ENCODE measurements around the gene LEKR1.

Gene LEKR1

DNA sequence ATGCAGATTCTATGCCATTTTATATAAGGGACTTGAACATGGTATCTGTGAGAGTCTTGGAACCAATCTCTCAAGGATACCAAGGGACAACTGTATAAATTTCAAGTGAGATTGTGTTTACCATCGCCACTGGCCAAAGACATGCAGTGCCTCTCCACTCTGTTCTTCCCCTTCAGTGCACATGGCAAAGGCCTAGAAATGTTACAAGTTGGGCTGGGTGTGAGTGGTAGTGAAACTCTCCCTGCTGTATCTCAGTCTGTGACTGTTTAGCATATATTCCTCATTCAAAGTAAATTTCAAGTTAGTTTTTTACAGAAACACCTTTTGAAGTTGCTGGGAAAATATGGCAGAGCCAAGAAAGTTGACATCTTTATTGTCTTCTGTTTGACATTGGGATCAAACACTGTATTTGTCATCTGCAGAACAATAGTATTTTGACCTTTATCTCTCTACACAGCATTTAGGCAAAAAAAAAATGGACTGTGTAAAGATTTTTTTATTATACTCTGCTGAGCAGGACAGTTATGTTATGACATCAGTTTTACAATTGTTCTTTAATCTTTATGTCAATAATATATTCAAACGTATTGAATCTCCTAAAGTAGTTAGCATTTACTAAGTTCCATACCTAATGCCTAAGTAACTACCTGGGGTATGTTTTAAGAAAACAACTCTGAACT, 232.4 kb downstream of the LEKR1 start:
- DNase-seq (ENCODE audit: low spot score), result no peak

DNA sequence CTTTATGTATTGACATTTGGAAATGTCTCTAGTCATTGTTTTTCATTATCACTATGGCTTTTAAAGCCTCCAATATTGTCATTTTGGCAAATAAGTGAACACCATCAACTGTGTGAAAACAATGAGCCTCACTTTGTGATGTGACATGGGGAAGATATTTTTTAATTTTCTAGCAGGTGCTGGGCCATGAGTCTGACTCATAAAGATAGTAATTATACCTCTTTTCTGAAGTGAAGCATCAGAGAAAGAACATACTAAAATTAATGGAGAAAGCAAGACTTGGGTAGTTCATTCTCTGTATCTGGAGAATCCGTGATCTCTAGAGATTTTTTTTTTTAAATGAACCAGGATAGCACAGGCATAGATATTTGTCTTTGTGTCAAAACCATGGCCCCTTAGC, 233.0 kb downstream of the LEKR1 start:
- DNase-seq (ENCODE audit: low spot score), result no peak

DNA sequence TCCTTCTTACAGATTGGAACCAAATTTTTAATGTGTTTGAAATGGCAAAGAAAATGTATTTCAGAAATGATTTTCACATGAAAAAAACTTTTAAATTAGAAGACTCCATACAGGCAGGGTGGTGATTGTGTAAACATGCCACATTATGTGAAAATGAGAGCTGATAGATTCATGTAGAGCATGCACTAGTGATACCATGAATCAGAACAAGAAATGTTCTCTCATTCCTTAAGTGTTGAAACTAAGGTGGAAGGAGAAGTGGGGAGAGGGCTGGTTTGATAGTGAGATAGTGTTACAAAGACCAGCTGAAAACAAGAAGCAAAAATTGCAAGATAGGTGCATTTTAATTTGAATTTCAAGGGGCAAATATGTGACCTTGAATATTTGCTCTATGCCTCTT, 233.5 kb downstream of the LEKR1 start:
- no peak for DNase-seq (ENCODE audit: low spot score)

DNA sequence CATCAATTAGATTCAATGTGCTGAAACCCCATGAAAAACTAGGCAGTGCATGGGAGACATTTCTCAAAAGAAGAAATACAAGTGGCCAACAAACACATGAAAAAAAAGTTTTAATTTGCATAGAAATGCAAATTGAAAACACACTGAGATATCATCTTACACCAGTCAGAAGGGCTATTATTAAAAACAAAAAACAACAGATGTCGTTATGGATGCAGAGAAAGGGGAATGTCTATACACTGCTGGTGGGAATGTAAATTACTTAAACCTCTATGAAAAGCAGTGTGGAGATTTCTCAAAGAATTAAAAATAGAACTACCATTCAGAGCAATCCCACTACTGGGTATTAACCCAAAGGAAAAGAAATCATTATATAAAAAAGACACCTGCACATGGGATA, 235.1 kb downstream of the LEKR1 start:
- DNase-seq (ENCODE audit: low spot score), result no peak

DNA sequence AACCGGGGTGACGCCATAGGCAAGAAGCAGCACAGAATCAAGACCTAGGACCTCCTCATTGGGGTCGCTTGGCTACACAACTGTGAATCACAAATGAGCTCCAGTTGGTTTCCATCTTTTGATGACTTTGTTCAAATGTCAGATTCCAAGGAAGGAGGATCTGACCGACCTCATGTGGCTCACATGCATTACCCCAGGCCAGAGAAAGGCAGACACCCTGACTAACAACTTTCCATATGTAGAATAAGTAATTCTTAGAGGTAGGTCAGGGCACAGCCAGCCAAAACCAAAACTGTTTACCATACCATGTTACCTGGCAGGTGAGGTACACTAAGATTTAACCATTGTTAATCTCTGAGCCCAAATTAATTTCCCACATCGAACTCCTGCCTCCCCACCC, 237.3 kb downstream of the LEKR1 start:
- DNase-seq (ENCODE audit: low spot score), result no peak

DNA sequence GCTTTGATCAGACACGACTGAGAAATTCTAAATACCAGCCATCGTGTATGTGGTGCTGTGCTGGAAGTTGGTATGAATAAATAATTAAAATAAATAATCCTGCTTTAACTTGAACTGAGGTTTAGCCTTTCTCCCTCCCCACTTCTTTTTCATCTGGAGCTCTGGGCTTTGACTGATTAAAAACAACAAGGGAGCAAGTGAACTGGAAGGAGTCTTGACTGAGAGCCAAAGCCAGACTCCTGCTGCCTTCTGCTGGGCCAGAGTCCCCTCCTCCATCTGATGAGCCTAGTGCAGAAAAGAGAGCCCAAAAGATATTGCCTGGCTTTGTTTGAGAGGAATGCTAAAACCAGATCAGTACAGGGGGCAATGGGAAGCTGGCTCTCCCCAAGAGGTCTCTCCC, 237.8 kb downstream of the LEKR1 start:
- DNase-seq (ENCODE audit: low spot score), result no peak

DNA sequence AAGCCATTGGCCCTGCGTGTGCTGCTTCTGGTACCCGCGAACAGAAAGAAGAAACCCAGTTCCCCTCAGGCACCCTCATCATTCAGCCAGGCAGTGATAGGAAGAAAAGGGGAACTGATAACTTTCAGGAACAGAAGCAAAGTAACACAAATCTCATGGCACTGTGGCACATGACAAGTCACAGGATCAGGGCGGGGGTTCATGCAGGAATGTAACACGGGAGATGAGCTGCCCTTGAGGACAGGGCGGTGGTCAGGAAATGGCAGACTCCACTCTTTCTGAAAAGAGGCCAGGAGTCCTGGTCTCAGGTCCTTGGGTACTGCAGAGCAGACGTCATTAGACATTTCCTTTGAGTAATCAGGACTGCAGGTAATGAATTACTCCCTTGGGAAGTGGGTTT, 238.2 kb downstream of the LEKR1 start:
- no peak for DNase-seq (ENCODE audit: low spot score)

DNA sequence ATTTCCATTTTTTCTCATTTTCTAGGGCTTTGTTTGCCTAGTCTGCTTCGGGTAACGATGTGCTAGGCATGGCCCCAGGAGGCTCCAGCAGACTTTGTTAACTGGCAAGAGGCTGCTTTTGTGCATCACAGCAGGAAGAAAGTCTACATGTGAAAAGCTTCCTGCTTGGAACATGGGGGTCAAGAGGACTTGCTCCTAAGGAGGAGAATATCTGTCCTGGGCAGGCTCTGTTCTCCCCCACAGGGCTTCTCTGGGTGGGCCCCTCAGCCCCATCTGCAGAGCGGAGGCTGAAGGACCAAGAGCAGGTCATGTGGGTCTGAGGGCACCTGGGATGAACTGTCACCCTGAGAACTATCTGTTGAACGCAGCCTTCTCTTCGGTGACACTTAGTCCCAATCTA, 239.0 kb downstream of the LEKR1 start:
- DNase-seq (ENCODE audit: low spot score), result no peak

DNA sequence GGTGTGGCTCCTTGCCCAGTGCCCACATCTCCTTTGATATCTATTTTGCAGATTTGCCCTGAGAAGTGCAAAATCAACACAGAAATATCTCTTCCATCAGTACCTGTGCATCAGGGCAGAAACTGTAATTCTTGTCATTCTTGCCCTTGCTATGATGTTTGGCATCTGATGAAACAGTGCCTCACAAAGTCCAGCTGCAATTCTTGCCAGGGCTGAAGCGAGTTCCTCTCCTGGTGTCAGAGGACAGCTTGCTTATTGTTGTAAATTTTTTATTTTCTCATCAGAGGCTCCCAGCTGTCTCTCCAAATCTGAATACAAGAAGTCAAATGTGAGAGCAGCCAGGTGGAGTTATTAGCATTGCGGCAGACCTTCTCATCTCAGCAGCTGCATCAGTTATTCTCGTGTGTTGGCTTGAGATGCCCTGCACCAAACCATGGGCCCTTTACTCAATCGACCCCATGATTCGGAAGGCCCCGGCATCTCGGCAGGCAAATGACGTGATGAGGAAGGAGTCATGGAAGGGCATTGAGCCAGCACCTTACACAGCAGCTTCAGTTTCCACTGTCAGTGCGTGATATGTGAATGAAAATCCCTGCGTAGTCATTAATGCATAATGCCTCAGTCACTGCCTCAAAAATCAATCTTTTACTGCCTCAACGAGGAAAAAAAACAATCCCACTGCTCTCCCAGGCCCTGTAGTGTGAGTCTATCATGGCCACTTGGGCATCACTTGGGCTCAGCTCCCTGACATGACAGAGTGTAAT, 240.4 kb downstream of the LEKR1 start:
- no peak for DNase-seq (ENCODE audit: low spot score)

DNA sequence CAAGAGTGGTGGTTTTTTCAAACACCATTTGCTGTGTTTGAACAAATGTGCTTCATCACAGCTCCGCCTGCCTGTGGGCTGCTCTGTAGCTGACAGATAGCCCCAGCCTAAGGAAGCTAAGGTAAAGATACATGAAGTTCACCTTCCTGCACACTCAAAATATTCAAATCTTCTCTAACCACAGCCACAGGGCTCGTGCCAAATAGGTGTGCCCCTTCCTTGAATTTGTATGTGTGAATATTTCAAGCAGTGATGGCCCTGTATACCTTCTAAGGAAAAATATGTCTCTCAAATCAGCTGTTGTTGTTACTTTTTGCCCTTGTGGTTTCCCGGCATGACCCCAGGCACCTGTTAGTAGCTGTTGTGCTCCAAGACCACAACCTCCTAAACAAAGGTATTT, 241.0 kb downstream of the LEKR1 start:
- DNase-seq (ENCODE audit: low spot score), result no peak

DNA sequence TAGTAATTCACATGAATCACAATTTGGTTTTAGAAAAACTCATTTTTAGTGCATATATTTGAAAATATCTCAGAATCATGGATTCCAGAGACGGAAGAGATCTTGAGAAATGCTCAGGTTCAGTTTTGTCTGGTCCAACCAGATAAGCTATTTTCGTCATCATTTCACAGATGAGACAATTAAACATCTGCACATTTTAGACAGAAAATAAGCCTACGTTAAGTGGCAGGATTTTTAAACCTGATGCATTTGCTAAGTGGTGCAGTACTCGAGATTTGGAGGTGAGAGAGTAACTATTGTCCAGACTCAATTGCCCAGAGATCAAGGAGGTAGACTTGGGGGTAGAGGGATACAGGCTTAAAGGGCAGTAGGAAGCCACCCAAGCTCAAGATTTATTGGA, 243.3 kb downstream of the LEKR1 start:
- no peak for DNase-seq (ENCODE audit: low spot score)

DNA sequence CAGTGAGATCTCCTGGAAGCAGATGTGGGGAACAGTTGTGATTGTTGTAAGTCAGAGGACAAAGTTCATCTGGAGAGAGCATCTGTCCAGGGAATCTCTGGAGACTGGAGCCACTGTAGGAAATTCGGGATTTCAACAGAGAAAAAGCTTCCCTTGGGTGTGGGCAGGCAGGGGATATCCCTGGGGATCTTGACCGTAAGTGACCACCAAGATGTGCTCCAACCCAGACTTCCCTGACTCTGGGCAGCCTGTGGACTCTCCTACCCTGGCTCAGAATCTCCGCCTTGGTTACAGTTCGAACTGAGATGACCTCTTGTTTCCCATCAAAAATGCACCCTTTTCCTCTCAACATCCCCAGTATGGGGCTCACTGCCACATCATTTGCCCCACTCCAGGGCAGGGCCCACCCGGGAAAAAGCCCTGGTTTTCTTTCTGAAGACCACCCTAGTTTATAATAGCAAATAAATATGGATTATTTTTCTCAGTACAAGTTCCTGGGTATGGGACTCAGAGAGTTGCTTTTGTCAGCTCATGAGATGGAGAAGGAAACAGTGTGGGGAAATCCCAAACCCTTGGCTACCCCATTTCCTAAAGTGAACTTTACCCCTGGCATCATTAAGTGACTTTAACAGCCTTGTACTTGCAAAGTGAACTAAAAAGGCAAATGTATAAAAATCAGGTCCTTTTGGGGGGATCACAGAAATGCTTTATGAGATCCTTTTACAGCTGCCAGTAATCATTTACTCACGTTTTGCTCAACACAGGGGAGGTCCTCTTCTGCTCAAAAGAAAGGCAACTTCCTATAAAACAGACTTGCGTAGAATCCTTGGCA, 243.9 kb downstream of the LEKR1 start:
- no peak for DNase-seq (ENCODE audit: low spot score)

DNA sequence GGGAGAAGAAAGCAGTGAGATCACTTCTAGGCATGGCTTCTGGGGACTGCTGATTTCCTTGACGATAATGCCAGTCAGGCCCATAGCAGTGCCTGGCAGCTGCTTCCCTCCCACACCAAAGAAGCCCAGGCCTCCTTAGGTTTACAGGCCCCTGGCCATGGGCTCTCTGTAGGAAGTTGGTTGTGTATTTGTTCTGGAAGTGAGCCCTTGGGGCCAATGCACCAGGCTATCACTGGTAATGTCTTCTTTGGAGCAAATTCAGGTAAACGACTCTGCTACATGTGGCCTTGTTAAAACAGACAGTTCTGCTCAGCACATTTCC, 244.5 kb downstream of the LEKR1 start:
- DNase-seq (ENCODE audit: low spot score), result no peak

DNA sequence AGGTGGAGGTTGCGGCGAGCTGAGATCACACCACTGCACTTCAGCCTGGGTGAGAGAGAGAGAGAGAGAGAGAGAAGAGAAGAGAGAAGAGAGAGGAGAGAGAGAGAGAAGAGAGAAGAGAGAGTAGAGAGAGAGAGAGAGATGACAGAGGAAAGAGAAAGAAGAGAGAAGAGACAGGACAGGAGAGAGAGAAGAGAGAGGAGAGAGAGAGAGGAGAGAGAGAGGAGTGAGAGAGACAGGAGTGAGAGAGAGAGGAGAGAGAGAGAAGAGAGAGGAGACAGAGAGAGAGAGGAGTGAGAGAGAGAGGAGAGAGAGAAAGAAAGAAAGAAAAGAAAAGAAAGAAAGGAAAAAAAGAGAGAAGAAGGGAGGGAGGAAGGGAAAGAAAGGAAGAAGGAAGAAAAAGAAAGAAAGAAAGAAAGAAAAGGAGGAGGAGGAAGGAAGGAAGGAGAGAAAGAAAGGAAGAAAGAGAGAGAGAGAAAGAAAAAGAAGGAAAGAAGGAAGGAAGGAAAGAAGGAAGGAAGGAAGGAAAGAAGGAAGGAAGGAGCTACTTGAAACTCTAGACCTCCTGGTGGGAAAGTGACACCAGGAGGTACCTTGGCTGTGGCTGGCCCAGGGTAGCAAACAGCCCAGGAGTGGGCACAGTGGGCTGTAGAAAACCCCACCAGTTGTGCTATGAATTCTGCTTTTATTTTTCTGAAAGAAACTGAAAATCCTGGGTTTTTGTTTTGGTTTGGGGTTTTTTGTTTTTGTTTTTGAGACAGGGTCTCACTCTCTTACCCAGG, 245.8 kb downstream of the LEKR1 start:
- DNase-seq (ENCODE audit: low spot score), result no peak

DNA sequence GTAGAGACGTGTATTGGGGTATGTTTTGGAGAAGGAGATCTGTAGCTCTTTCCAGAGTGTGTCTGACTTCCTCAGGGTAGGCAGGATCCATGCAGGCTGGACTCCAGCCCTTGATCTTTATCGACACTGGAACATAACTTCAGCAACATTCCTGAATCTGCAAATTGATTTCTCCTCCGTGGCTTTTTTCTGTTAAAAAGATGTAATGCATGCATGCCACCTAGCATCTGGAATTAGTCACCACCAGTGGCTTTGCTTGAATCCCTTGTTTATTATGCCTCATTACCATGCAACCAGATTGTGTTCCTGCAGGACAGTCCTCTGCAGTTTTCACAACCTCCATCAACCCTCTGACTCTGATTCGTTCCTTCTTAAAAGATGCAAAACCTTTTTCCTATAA, 247.7 kb downstream of the LEKR1 start:
- no peak for DNase-seq (ENCODE audit: low spot score)

DNA sequence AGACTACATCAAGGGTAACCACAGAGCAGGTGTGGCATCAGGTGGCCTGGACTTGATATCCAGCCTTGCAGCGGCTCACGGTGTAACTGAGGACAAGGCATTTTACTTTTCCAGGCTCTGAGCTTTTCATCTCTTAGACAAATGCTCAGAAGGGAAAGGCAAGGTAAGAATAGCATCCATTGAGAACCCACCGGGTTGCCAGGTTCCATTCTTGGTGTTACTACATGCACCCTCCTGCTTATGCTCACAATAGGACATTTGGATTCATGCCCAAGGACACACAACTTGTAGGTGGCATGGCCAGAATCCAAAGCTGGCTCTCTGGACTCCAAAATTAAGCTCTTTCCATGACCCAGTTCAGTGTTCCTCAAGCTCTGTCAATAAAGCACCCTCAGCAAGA, 248.3 kb downstream of the LEKR1 start:
- DNase-seq (ENCODE audit: low spot score), result no peak

DNA sequence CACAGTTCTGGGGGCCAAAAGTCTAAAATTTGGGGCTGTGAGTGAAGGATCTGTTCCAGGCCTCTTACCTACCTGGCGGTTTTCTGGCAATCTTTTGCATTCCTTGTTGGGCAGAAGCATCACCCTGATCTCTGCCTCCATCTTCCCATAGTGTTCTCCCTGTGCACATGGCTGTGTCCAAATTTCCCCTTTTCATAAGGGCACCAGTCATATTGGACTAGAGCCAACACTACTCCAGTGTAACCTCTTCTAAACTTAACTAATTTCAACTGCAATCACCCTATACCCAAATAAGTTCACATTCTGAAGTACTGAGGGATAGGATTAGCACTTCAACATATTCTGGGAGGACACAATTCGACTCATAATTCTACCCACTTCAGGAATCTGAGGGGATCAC, 248.8 kb downstream of the LEKR1 start:
- no peak for DNase-seq (ENCODE audit: low spot score)

DNA sequence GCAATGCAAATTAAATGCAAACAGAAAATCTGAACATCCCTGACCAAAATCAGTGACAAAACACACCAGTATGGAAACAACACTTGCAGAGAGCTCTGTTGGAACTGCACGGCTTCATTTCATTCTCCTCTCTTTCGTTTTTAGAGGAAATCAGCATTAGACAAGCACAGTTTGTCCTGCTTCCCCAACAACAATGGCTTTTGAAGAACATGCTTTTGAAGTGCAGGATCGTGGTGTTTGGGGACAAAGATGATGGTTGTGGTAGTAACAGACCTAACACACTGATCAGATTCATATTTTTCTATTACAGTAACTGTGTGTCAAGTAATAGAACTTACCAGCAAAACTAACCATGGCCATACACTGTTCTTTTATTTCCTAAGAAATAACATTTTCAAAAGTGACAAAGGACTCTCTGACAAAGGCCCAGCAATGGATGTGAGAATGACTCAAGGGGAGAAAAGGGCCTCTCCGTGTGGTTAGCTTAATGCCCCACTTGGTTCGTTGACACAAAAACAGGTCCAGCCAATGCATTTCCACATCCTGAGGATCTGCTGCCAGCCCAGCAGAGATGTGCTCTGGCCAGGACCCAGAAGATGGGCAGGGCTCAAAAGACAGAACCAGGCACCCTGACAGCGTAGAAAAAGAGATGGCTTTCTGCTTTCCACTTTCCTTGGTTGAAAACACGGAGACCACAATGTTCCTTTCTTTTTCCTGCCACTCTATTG, 249.7 kb downstream of the LEKR1 start:
- DNase-seq (ENCODE audit: low spot score), result no peak

DNA sequence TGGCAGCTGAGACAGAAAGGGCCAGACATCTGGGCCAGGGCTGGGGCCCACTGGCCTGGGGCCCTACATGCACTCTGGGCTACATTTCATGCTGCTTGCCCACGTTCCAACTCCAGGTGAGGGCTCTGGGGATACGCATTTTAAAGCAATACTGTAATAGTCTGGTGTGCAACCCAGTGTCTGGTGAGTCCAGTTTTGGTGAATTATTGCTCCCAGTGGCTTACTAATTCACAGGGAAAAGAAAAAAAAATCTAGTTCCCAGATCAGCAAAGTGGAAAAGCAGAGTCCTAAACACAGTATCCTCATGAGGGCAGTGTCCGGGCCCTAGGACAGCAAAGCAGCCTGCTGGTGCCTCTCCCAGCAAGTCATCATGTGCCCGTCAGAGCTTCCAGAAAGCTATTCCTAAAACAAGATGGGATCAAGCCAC, 251.4 kb downstream of the LEKR1 start:
- DNase-seq (ENCODE audit: low spot score), result no peak

DNA sequence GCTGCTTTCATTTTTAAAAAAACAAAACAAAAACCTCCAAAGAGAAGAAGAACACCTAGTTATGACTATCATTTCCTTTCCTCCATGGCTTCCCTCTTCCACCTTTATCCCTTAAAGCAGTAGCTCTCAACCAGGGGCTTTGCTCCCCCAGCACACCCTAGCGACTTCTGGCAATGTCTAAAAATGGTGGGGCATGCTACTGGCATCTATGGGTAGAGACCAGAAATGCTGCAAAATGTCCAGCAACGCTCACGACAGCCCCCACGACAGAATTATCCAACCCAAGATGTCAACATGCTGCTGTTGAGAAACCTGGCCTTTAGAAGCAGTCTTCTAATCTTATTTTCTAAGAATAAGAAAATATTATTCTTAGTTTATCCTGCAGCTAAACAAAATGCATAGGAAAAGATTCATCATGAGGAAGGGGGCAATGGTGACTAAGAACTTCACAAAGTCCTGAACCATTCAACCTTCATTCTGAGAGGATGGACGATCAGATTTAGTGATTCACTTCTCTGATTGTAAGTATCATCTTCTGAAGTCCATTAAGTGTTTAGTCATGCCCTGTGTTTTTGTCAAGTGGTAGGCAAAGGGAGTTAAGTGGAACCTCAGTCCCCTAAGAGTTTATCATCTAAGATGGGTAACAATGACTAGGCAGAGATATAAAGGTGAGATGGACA, 252.1 kb downstream of the LEKR1 start:
- DNase-seq (ENCODE audit: low spot score), result no peak

DNA sequence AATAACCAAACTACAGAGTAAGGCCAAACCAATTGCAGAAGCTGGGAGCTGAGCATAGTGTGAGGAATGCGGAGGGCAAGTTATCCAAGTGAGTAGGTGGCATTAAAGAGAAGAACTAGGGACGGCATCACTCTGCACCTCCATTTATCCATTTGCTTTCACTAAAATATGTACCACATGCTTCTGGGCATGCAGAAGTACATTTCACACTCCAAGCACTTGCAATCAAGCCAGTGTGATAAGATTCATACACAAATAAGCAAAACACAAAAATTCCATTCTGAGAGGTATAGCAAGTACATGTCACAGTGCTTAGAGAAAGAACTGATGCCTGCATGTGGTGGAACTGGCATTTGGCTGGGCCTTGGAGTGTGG, 252.6 kb downstream of the LEKR1 start:
- DNase-seq (ENCODE audit: low spot score), result no peak

All from SK-N-DZ (cell line).